Activated B cell treated with CpG ODN at 0.5 μM for 24 hours (primary cell): ENCODE data around the gene PCGF3. TPM values are rescaled to one million over a fixed set of nuclear protein-coding genes. Genes with fewer than 3 reads are reported as not detected.
"Not testable (repeated sequence)": the region's sequence is repeated elsewhere in the genome, so short reads cannot be mapped to it uniquely, and the experiment has no call there.

Experiments used
- ATAC-seq: fragments of 200-7000 bp; cut with Tn5 transposase; one replicate; pipeline ENCODE4 v1.10.0; 2021; ENCODE audit warnings: low read depth, mild to moderate bottlenecking, moderate library complexity
- CTCF ChIA-PET: fragments of 350-600 bp; sonication (Branson Sonifier 250); formaldehyde crosslinking; loops from one replicate; lab custom pipeline; 2021; ENCODE audit warnings: antibody characterized with exemption; lab: Charles Lee
- POLR2A ChIA-PET: fragments of 350-600 bp; sonication (Branson Sonifier 250); formaldehyde crosslinking; loops from one replicate; lab custom pipeline; 2021; ENCODE audit warnings: antibody characterized with exemption; lab: Charles Lee
- DNase-seq: peaks from one replicate; pipeline ENCODE4 v3.0.0; 2022
- H3K27ac Mint-ChIP-seq: one replicate; pipeline ENCODE4 v1.8.0; 2020; ENCODE audit warnings: mixed read lengths
- H3K27me3 Mint-ChIP-seq: one replicate; pipeline ENCODE4 v1.8.0; 2021; ENCODE audit warnings: mixed read lengths
- H3K36me3 Mint-ChIP-seq: one replicate; pipeline ENCODE4 v1.8.0; 2021; ENCODE audit warnings: low read depth, mixed read lengths
- H3K4me1 Mint-ChIP-seq: one replicate; pipeline ENCODE4 v1.8.0; 2021; ENCODE audit warnings: mixed read lengths
- H3K4me3 Mint-ChIP-seq: one replicate; pipeline ENCODE4 v1.8.0; 2020; ENCODE audit warnings: mild to moderate bottlenecking, mixed read lengths
- H3K9me3 Mint-ChIP-seq: one replicate; pipeline ENCODE4 v1.8.0; 2020; ENCODE audit warnings: mixed read lengths
- CTCF ChIP-seq: fragments of 200-600 bp; IDR thresholded peaks from one replicate; pipeline ENCODE4 v1.8.0; 2022; ENCODE audit warnings: antibody characterized with exemption, mild to moderate bottlenecking
- intact Hi-C: fragments of 100-400 bp; cut with micrococcal nuclease; formaldehyde crosslinking; loops from one replicate; pipeline ENCODE4 v1.15.1; 2024
- total RNA-seq: library from RNA; stranded (reverse); gene quantifications from 2 replicates; pipeline ENCODE4 v1.2.3, GENCODE V29; 2022

Gene PCGF3
- total RNA-seq, 1 donor from 2014 or later: 59.2 TPM

GRCh38 chr4:773214-773613 lies 67.6 kb downstream of the PCGF3 start:
- intact Hi-C loops: no loop called here
- ChIA-PET CTCF (no interaction called here), POLR2A (no interaction called here)
- Mint-ChIP-seq H3K9me3 (no peaks in the 10 kb centered on the region), H3K36me3 (peaks cover 70% of the 10 kb centered on the region), H3K27me3 (no peaks in the 10 kb centered on the region), H3K27ac (no peak overlapping the region), H3K4me1 (peaks cover 34% of the 10 kb centered on the region), H3K4me3 (no peak overlapping the region)
- no peak for DNase-seq
- no peak for TF ChIP-seq CTCF
- no peak for ATAC-seq

- POLR2A ChIA-PET, H3K27ac Mint-ChIP-seq, H3K4me3 Mint-ChIP-seq, intact Hi-C loops, DNase-seq, CTCF ChIA-PET, H3K9me3 Mint-ChIP-seq, ATAC-seq, H3K27me3 Mint-ChIP-seq: not testable (repeated sequence)
- peaks cover 35% of the 10 kb centered on the region for H3K4me1 Mint-ChIP-seq
- H3K36me3 Mint-ChIP-seq: peaks cover 71% of the 10 kb centered on the region
Observed at GRCh38 chr4:774419-775092, 68.9 kb downstream of the PCGF3 start.

- Mint-ChIP-seq H3K4me1 (peaks cover 41% of the 10 kb centered on the region), H3K36me3 (peaks cover 70% of the 10 kb centered on the region)
- H3K27me3 Mint-ChIP-seq, H3K4me3 Mint-ChIP-seq, DNase-seq, ATAC-seq, H3K9me3 Mint-ChIP-seq, CTCF ChIA-PET, POLR2A ChIA-PET, H3K27ac Mint-ChIP-seq, intact Hi-C loops: not testable (repeated sequence)
Observed at GRCh38 chr4:775485-775884, 69.9 kb downstream of the PCGF3 start.

- Mint-ChIP-seq H3K9me3 (no peaks in the 10 kb centered on the region), H3K4me3 (no peak overlapping the region), H3K27me3 (no peaks in the 10 kb centered on the region), H3K4me1 (peaks cover 42% of the 10 kb centered on the region), H3K27ac (no peak overlapping the region), H3K36me3 (peaks cover 65% of the 10 kb centered on the region)
- ChIA-PET CTCF (no interaction called here), POLR2A (no interaction called here)
- DNase-seq (no peak), ATAC-seq (no peak)
- intact Hi-C loops: no loop called here
- no peak for TF ChIP-seq CTCF
Observed at GRCh38 chr4:776743-777441, 71.3 kb downstream of the PCGF3 start.

GRCh38 chr4:777520-778262 lies 72.1 kb downstream of the PCGF3 start:
- H3K27ac Mint-ChIP-seq: no peak overlapping the region
- intact Hi-C loops: no loop called here
- H3K36me3 Mint-ChIP-seq: peaks cover 67% of the 10 kb centered on the region
- ChIA-PET CTCF (no interaction called here), POLR2A (no interaction called here)
- no peaks in the 10 kb centered on the region for H3K9me3 Mint-ChIP-seq
- DNase-seq (no peak), ATAC-seq (no peak)
- H3K4me1 Mint-ChIP-seq: peaks cover 47% of the 10 kb centered on the region
- H3K27me3 Mint-ChIP-seq: no peaks in the 10 kb centered on the region
- H3K4me3 Mint-ChIP-seq: no peak overlapping the region
- TF ChIP-seq CTCF: no peak

GRCh38 chr4:779555-779954 lies 73.9 kb downstream of the PCGF3 start:
- peaks cover 57% of the 10 kb centered on the region for H3K36me3 Mint-ChIP-seq
- peaks cover 11% of the 10 kb centered on the region for H3K27me3 Mint-ChIP-seq
- ChIA-PET CTCF (no interaction called here), POLR2A (interaction anchor here (0.6 to 4.0 kb wide), 2 partner anchors 106 to 157 kb away, joined by 3 to 17 read pairs; partner anchors contain the start of genes ATP5ME and MYL5)
- intact Hi-C loops: no loop called here
- no peaks in the 10 kb centered on the region for H3K9me3 Mint-ChIP-seq
- H3K4me1 Mint-ChIP-seq: peaks cover 45% of the 10 kb centered on the region
- no peak for TF ChIP-seq CTCF
- H3K4me3 Mint-ChIP-seq: peak overlapping the region; percentile 91
- DNase-seq (no peak), ATAC-seq (no peak)
- no peak overlapping the region for H3K27ac Mint-ChIP-seq

- peak overlapping the region; percentile 91 for H3K4me3 Mint-ChIP-seq
- H3K9me3 Mint-ChIP-seq, DNase-seq, CTCF ChIA-PET, ATAC-seq: not testable (repeated sequence)
- intact Hi-C loops: loop anchor here (2.0 to 5.0 kb wide), 5 partner anchors 47 to 1227 kb away; partner anchors contain the start of genes CPLX1, FGFRL1, GAK and NELFA
- H3K36me3 Mint-ChIP-seq: peaks cover 51% of the 10 kb centered on the region
- peaks cover 18% of the 10 kb centered on the region for H3K27me3 Mint-ChIP-seq
- POLR2A ChIA-PET: interaction anchor here (0.6 to 4.0 kb wide), 5 partner anchors 38 to 218 kb away, joined by 3 to 17 read pairs (median 5); partner anchors contain the start of genes ATP5ME and MYL5
- H3K27ac Mint-ChIP-seq: peak overlapping the region; percentile 53
- H3K4me1 Mint-ChIP-seq: peaks cover 48% of the 10 kb centered on the region
Observed at GRCh38 chr4:780255-780654, 74.6 kb downstream of the PCGF3 start.
